Astrocyte (in vitro differentiated cells and primary cell): Measurements from ENCODE around the gene AMZ1. TPM values are rescaled to one million over a fixed set of nuclear protein-coding genes. Genes with fewer than 3 reads are reported as not detected.

Experiments used
- DNase-seq: peaks from one replicate; pipeline ENCODE4 v3.0.0-alpha.2; 2010; ENCODE audit warnings: low read depth
- FAIRE-seq: peaks from 2 replicates; lab custom pipeline; 2011; peaks lifted over from hg19 to GRCh38; lab: Jason Lieb, UNC
- H2AFZ ChIP-seq: 2 replicates; pipeline ENCODE4 v1.6.0; 2012; ENCODE audit warnings: low read depth, low read length, inconsistent platforms
- H3K27ac ChIP-seq: 2 replicates; pipeline ENCODE4 v1.5.1; 2011; ENCODE audit warnings: low read depth, low read length, inconsistent platforms
- H3K27me3 ChIP-seq: 2 replicates; pipeline ENCODE4 v1.6.0; 2011; ENCODE audit warnings: low read length, inconsistent platforms; ENCODE audit not compliant: insufficient read depth
- H3K36me3 ChIP-seq: 2 replicates; pipeline ENCODE4 v1.5.1; 2011; ENCODE audit warnings: low read length, inconsistent platforms; ENCODE audit not compliant: insufficient read depth
- H3K4me1 ChIP-seq: 2 replicates; pipeline ENCODE4 v1.5.1; 2011; ENCODE audit warnings: low read length, inconsistent platforms; ENCODE audit not compliant: insufficient read depth
- H3K4me2 ChIP-seq: 2 replicates; pipeline ENCODE4 v1.6.0; 2012; ENCODE audit warnings: low read length, inconsistent platforms
- H3K4me3 ChIP-seq: 2 replicates; pipeline ENCODE4 v1.5.1; 2011; ENCODE audit warnings: low read depth, mild to moderate bottlenecking, low read length, inconsistent platforms; ENCODE audit not compliant: insufficient read depth
- H3K79me2 ChIP-seq: 2 replicates; pipeline ENCODE4 v1.6.0; 2012; ENCODE audit warnings: mild to moderate bottlenecking, low read length, inconsistent platforms; ENCODE audit not compliant: insufficient read depth
- H3K9ac ChIP-seq: 2 replicates; pipeline ENCODE4 v1.6.0; 2012; ENCODE audit warnings: mild to moderate bottlenecking, low read length, inconsistent platforms
- H3K9me3 ChIP-seq: 2 replicates; pipeline ENCODE4 v1.5.1; 2012; ENCODE audit warnings: low read depth, mild to moderate bottlenecking, low read length, inconsistent platforms; ENCODE audit not compliant: insufficient read depth
- H4K20me1 ChIP-seq: 2 replicates; pipeline ENCODE4 v1.6.0; 2012; ENCODE audit warnings: low read length, inconsistent platforms; ENCODE audit not compliant: insufficient read depth
- H3K27ac Mint-ChIP-seq: one replicate; pipeline ENCODE4 v1.8.0; 2021; ENCODE audit warnings: mild to moderate bottlenecking, mixed read lengths; ENCODE audit not compliant: unreplicated experiment
- H3K27me3 Mint-ChIP-seq: one replicate; pipeline ENCODE4 v1.8.0; 2021; ENCODE audit warnings: low read depth, mixed read lengths; ENCODE audit not compliant: unreplicated experiment
- H3K36me3 Mint-ChIP-seq: one replicate; pipeline ENCODE4 v1.8.0; 2021; ENCODE audit warnings: low read depth, mixed read lengths; ENCODE audit not compliant: unreplicated experiment
- H3K4me1 Mint-ChIP-seq: one replicate; pipeline ENCODE4 v1.8.0; 2021; ENCODE audit warnings: low read depth, mixed read lengths; ENCODE audit not compliant: unreplicated experiment
- H3K4me3 Mint-ChIP-seq: one replicate; pipeline ENCODE4 v1.8.0; 2021; ENCODE audit warnings: mild to moderate bottlenecking, moderate library complexity, mixed read lengths; ENCODE audit not compliant: unreplicated experiment
- H3K9me3 Mint-ChIP-seq: one replicate; pipeline ENCODE4 v1.8.0; 2021; ENCODE audit warnings: mild to moderate bottlenecking, mixed read lengths; ENCODE audit not compliant: unreplicated experiment
- EZH2 ChIP-seq: IDR thresholded peaks from 2 replicates; pipeline ENCODE4 v1.6.1; 2012; ENCODE audit warnings: mild to moderate bottlenecking, low read length, inconsistent platforms; ENCODE audit not compliant: insufficient read depth
- total RNA-seq: library from RNA; stranded (reverse); gene quantifications from 2 replicates; pipeline ENCODE4 v1.2.1, GENCODE V29; 2021
- TF ChIP-seq, protein P1 (sequence below): IDR thresholded peaks from 2 replicates; pipeline ENCODE4 v1.5.1; 2011; ENCODE audit warnings: low read depth, mild to moderate bottlenecking, inconsistent platforms, low read length, moderate library complexity; ENCODE audit not compliant: insufficient read depth

AMZ1 gene
- total RNA-seq, 1 donor from 2014 or later: 3.4 TPM

- Histone ChIP-seq H2AFZ (no peak overlapping the region), H3K36me3 (no peaks in the 10 kb centered on the region), H3K9ac (peak overlapping the region; percentile 12), H3K4me3 (no peak overlapping the region), H3K9me3 (no peaks in the 10 kb centered on the region), H4K20me1 (peaks cover 9% of the 10 kb centered on the region), H3K79me2 (no peaks in the 10 kb centered on the region), H3K27me3 (no peaks in the 10 kb centered on the region), H3K27ac (no peak overlapping the region), H3K4me1 (no peaks in the 10 kb centered on the region), H3K4me2 (peak overlapping the region; percentile 58)
- Mint-ChIP-seq H3K36me3 (peaks cover 18% of the 10 kb centered on the region), H3K4me1 (no peaks in the 10 kb centered on the region), H3K27me3 (peaks cover 4% of the 10 kb centered on the region), H3K9me3 (peaks cover 4% of the 10 kb centered on the region), H3K4me3 (no peak overlapping the region), H3K27ac (no peak overlapping the region)
- no peak for FAIRE-seq
- no peak for TF ChIP-seq EZH2
- TF ChIP-seq, protein P1, sequence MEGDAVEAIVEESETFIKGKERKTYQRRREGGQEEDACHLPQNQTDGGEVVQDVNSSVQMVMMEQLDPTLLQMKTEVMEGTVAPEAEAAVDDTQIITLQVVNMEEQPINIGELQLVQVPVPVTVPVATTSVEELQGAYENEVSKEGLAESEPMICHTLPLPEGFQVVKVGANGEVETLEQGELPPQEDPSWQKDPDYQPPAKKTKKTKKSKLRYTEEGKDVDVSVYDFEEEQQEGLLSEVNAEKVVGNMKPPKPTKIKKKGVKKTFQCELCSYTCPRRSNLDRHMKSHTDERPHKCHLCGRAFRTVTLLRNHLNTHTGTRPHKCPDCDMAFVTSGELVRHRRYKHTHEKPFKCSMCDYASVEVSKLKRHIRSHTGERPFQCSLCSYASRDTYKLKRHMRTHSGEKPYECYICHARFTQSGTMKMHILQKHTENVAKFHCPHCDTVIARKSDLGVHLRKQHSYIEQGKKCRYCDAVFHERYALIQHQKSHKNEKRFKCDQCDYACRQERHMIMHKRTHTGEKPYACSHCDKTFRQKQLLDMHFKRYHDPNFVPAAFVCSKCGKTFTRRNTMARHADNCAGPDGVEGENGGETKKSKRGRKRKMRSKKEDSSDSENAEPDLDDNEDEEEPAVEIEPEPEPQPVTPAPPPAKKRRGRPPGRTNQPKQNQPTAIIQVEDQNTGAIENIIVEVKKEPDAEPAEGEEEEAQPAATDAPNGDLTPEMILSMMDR: peak; percentile 63
- DNase-seq: no peak
These were observed 21.7 kb downstream of the AMZ1 start for GRCh38 chr7:2709553-2710285.

- H3K4me3 Mint-ChIP-seq: no peak overlapping the region
- no peaks in the 10 kb centered on the region for H3K79me2 ChIP-seq
- peaks cover 2% of the 10 kb centered on the region for H3K4me1 Mint-ChIP-seq
- no peaks in the 10 kb centered on the region for H3K27me3 ChIP-seq
- FAIRE-seq (no peak), DNase-seq (no peak)
- H3K27ac ChIP-seq: no peak overlapping the region
- no peaks in the 10 kb centered on the region for H3K4me1 ChIP-seq
- no peak overlapping the region for H3K4me3 ChIP-seq
- H3K9ac ChIP-seq: no peak overlapping the region
- H3K9me3 Mint-ChIP-seq: peaks cover 4% of the 10 kb centered on the region
- TF ChIP-seq, protein P1: no peak
- TF ChIP-seq EZH2: no peak
- peak overlapping the region; percentile 58 for H3K4me2 ChIP-seq
- peaks cover 9% of the 10 kb centered on the region for H4K20me1 ChIP-seq
- H3K27ac Mint-ChIP-seq: no peak overlapping the region
- no peaks in the 10 kb centered on the region for H3K9me3 ChIP-seq
- H3K27me3 Mint-ChIP-seq: peaks cover 3% of the 10 kb centered on the region
- H3K36me3 Mint-ChIP-seq: peaks cover 20% of the 10 kb centered on the region
- no peak overlapping the region for H2AFZ ChIP-seq
- H3K36me3 ChIP-seq: no peaks in the 10 kb centered on the region
These were observed 22.3 kb downstream of the AMZ1 start for GRCh38 chr7:2710286-2710655.

GRCh38 chr7:2710901-2711551 is 23.0 kb downstream of the AMZ1 start:
- TF ChIP-seq, protein P1: no peak
- no peak for TF ChIP-seq EZH2

More at GRCh38 chr7:2710901-2711551, 23.0 kb downstream of the AMZ1 start:
- DNase-seq (no peak), FAIRE-seq (no peak)
- H3K4me3 Mint-ChIP-seq: no peak overlapping the region
- Histone ChIP-seq H3K9ac (no peak overlapping the region), H2AFZ (no peak overlapping the region), H3K9me3 (no peaks in the 10 kb centered on the region), H3K4me2 (no peak overlapping the region), H3K36me3 (no peaks in the 10 kb centered on the region), H3K27ac (no peak overlapping the region), H4K20me1 (peaks cover 9% of the 10 kb centered on the region), H3K4me1 (peaks cover 5% of the 10 kb centered on the region), H3K27me3 (no peaks in the 10 kb centered on the region), H3K79me2 (no peaks in the 10 kb centered on the region), H3K4me3 (no peak overlapping the region)
- H3K27ac Mint-ChIP-seq: no peak overlapping the region
- peaks cover 8% of the 10 kb centered on the region for H3K4me1 Mint-ChIP-seq
- H3K36me3 Mint-ChIP-seq: peaks cover 27% of the 10 kb centered on the region
- H3K9me3 Mint-ChIP-seq: peaks cover 4% of the 10 kb centered on the region
- peaks cover 2% of the 10 kb centered on the region for H3K27me3 Mint-ChIP-seq
